ENCODE measurements around the gene IFNL3.
"Not testable (repeated sequence)": the region's sequence is repeated elsewhere in the genome, so short reads cannot be mapped to it uniquely, and the experiment has no call there.

Gene IFNL3

GRCh38 chr19:39244410-39245100 lies at the start of gene IFNL3:
IFNL3 (minus strand) TSS chr19:39245006; CDS start chr19:39244967, 39 bp downstream.
- H2AFZ ChIP-seq (ENCODE audit: low read length); H3K9ac ChIP-seq (ENCODE audit: low read depth, low read length, poor library complexity, severe bottlenecking); H3K27me3 ChIP-seq (ENCODE audit: insufficient read depth, low read length, poor library complexity, severe bottlenecking); H3K4me2 ChIP-seq (ENCODE audit: low read depth, low read length, poor library complexity, severe bottlenecking); H3F3A ChIP-seq (ENCODE audit: low read depth); H3K9me3 ChIP-seq (ENCODE audit: insufficient read depth, low read depth, low read length); H3K4me3 ChIP-seq (ENCODE audit: low read length, poor library complexity, severe bottlenecking); H4K20me1 ChIP-seq (ENCODE audit: insufficient read depth, low read length, poor library complexity, severe bottlenecking); H3K79me2 ChIP-seq (ENCODE audit: insufficient read depth, low read length); H3K36me3 ChIP-seq (ENCODE audit: insufficient read depth, low read length); H3K9me2 ChIP-seq (replicated peaks; ENCODE audit: low read depth, low read length): not testable (repeated sequence)
- H3K4me1 ChIP-seq (ENCODE audit: insufficient read depth, low read length, poor library complexity, severe bottlenecking): peaks cover 26% of the 10 kb centered on the region

- Histone ChIP-seq H3K9me3 (ENCODE audit: insufficient read depth, low read depth, low read length) (no peaks in the 10 kb centered on the region), H3K36me3 (ENCODE audit: insufficient read depth, low read length) (no peaks in the 10 kb centered on the region), H2AFZ (ENCODE audit: low read length) (no peak overlapping the region), H3K27me3 (ENCODE audit: insufficient read depth, low read length, poor library complexity, severe bottlenecking) (no peaks in the 10 kb centered on the region), H3K4me2 (ENCODE audit: low read depth, low read length, poor library complexity, severe bottlenecking) (no peak overlapping the region), H3F3A (ENCODE audit: low read depth) (no peaks in the 10 kb centered on the region), H3K9me2 (replicated peaks; ENCODE audit: low read depth, low read length) (no peaks in the 10 kb centered on the region), H3K79me2 (ENCODE audit: insufficient read depth, low read length) (no peaks in the 10 kb centered on the region), H3K4me1 (ENCODE audit: insufficient read depth, low read length, poor library complexity, severe bottlenecking) (peaks cover 7% of the 10 kb centered on the region), H3K9ac (ENCODE audit: low read depth, low read length, poor library complexity, severe bottlenecking) (no peak overlapping the region), H3K4me3 (ENCODE audit: low read length, poor library complexity, severe bottlenecking) (no peak overlapping the region), H4K20me1 (ENCODE audit: insufficient read depth, low read length, poor library complexity, severe bottlenecking) (no peaks in the 10 kb centered on the region)
- TF ChIP-seq CTCF (conservative IDR thresholded peaks at IDR 0.05; ENCODE audit: low read length): no peak
- no peak for TF ChIP-seq EZH2phosphoT487 (IDR thresholded peaks at IDR 0.05; ENCODE audit: borderline replicate concordance)
These were observed 48.6 kb upstream of the IFNL3 start for GRCh38 chr19:39293394-39293793.

- Histone ChIP-seq H3K36me3 (ENCODE audit: insufficient read depth, low read length) (no peaks in the 10 kb centered on the region), H3F3A (ENCODE audit: low read depth) (no peaks in the 10 kb centered on the region), H3K9ac (ENCODE audit: low read depth, low read length, poor library complexity, severe bottlenecking) (no peak overlapping the region), H3K4me3 (ENCODE audit: low read length, poor library complexity, severe bottlenecking) (no peak overlapping the region), H3K4me1 (ENCODE audit: insufficient read depth, low read length, poor library complexity, severe bottlenecking) (no peaks in the 10 kb centered on the region), H3K9me2 (replicated peaks; ENCODE audit: low read depth, low read length) (no peaks in the 10 kb centered on the region), H3K79me2 (ENCODE audit: insufficient read depth, low read length) (no peaks in the 10 kb centered on the region), H4K20me1 (ENCODE audit: insufficient read depth, low read length, poor library complexity, severe bottlenecking) (no peaks in the 10 kb centered on the region), H3K9me3 (ENCODE audit: insufficient read depth, low read depth, low read length) (no peaks in the 10 kb centered on the region), H2AFZ (ENCODE audit: low read length) (no peak overlapping the region), H3K27me3 (ENCODE audit: insufficient read depth, low read length, poor library complexity, severe bottlenecking) (no peaks in the 10 kb centered on the region), H3K4me2 (ENCODE audit: low read depth, low read length, poor library complexity, severe bottlenecking) (no peak overlapping the region)
- TF ChIP-seq EZH2phosphoT487 (IDR thresholded peaks at IDR 0.05; ENCODE audit: borderline replicate concordance) (no peak), CTCF (conservative IDR thresholded peaks at IDR 0.05; ENCODE audit: low read length) (no peak)
These were observed 39.2 kb upstream of the IFNL3 start for GRCh38 chr19:39284032-39284431.

- TF ChIP-seq EZH2phosphoT487 (IDR thresholded peaks at IDR 0.05; ENCODE audit: borderline replicate concordance) (no peak), CTCF (conservative IDR thresholded peaks at IDR 0.05; ENCODE audit: low read length) (no peak)
- Histone ChIP-seq H3K4me1 (ENCODE audit: insufficient read depth, low read length, poor library complexity, severe bottlenecking) (no peaks in the 10 kb centered on the region), H3K27me3 (ENCODE audit: insufficient read depth, low read length, poor library complexity, severe bottlenecking) (no peaks in the 10 kb centered on the region), H3K4me3 (ENCODE audit: low read length, poor library complexity, severe bottlenecking) (no peak overlapping the region), H3K9me3 (ENCODE audit: insufficient read depth, low read depth, low read length) (no peaks in the 10 kb centered on the region), H3K9ac (ENCODE audit: low read depth, low read length, poor library complexity, severe bottlenecking) (no peak overlapping the region), H3F3A (ENCODE audit: low read depth) (no peaks in the 10 kb centered on the region), H4K20me1 (ENCODE audit: insufficient read depth, low read length, poor library complexity, severe bottlenecking) (no peaks in the 10 kb centered on the region), H3K9me2 (replicated peaks; ENCODE audit: low read depth, low read length) (no peaks in the 10 kb centered on the region), H2AFZ (ENCODE audit: low read length) (no peak overlapping the region), H3K79me2 (ENCODE audit: insufficient read depth, low read length) (no peaks in the 10 kb centered on the region), H3K4me2 (ENCODE audit: low read depth, low read length, poor library complexity, severe bottlenecking) (no peak overlapping the region), H3K36me3 (ENCODE audit: insufficient read depth, low read length) (no peaks in the 10 kb centered on the region)
These were observed 37.2 kb upstream of the IFNL3 start for GRCh38 chr19:39282021-39282420.
